SK-N-SH treated with all-trans-retinoic acid at 6 μM for 48 hours (cell line): ENCODE data around the gene BCORL1.

ENCODE experiments used
- ARNTL ChIP-seq: fragments of 450-650 bp; formaldehyde crosslinking; IDR thresholded peaks from 2 replicates; pipeline ENCODE4 v1.5.0; 2020; ENCODE audit warnings: low read depth, mild to moderate bottlenecking, moderate library complexity, borderline replicate concordance
- CSDC2 ChIP-seq: fragments of 250-450 bp; sonication (Bioruptor Pico); IDR thresholded peaks from 2 replicates; pipeline ENCODE4 v1.5.0; 2020; ENCODE audit warnings: mild to moderate bottlenecking, moderate library complexity
- CSRNP3 ChIP-seq: fragments of 250-450 bp; sonication (Bioruptor Pico); IDR thresholded peaks from 2 replicates; pipeline ENCODE4 v1.5.1; 2021; ENCODE audit warnings: mild to moderate bottlenecking, moderate library complexity
- ESRRG ChIP-seq: fragments of 250-450 bp; sonication (Bioruptor Pico); IDR thresholded peaks from 2 replicates; pipeline ENCODE4 v1.6.1; 2021; ENCODE audit warnings: mild to moderate bottlenecking
- GLIS3 ChIP-seq: fragments of 250-450 bp; sonication (Bioruptor Pico); IDR thresholded peaks from 2 replicates; pipeline ENCODE4 v1.5.0; 2020; ENCODE audit warnings: mild to moderate bottlenecking, moderate library complexity
- PATZ1 ChIP-seq: fragments of 250-450 bp; sonication (Bioruptor Pico); IDR thresholded peaks from 2 replicates; pipeline ENCODE4 v1.8.0; 2020; ENCODE audit warnings: mild to moderate bottlenecking, moderate library complexity, borderline replicate concordance
- POU6F1 ChIP-seq: fragments of 250-450 bp; sonication (Bioruptor Pico); IDR thresholded peaks from 2 replicates; pipeline ENCODE4 v1.8.0; 2021; ENCODE audit warnings: low read depth, mild to moderate bottlenecking, moderate library complexity, borderline replicate concordance
- PPARA ChIP-seq: fragments of 250-450 bp; sonication (Bioruptor Pico); IDR thresholded peaks from 2 replicates; pipeline ENCODE4 v1.5.0; 2020; ENCODE audit warnings: mild to moderate bottlenecking, borderline replicate concordance
- SNAI2 ChIP-seq: fragments of 250-450 bp; sonication (Bioruptor Pico); IDR thresholded peaks from 2 replicates; pipeline ENCODE4 v1.5.0; 2020; ENCODE audit warnings: mild to moderate bottlenecking, moderate library complexity
- TOX ChIP-seq: fragments of 250-450 bp; sonication (Bioruptor Pico); IDR thresholded peaks from 2 replicates; pipeline ENCODE4 v1.8.0; 2021; ENCODE audit warnings: mild to moderate bottlenecking, moderate library complexity, borderline replicate concordance
- TSHZ2 ChIP-seq: fragments of 250-450 bp; sonication (Bioruptor Pico); IDR thresholded peaks from 2 replicates; pipeline ENCODE4 v1.5.0; 2020; ENCODE audit warnings: mild to moderate bottlenecking, moderate library complexity
- ZC3H10 ChIP-seq: fragments of 250-450 bp; sonication (Bioruptor Pico); IDR thresholded peaks from 2 replicates; pipeline ENCODE4 v1.5.1; 2021; ENCODE audit warnings: mild to moderate bottlenecking, moderate library complexity
- ZFP3 ChIP-seq: fragments of 250-450 bp; sonication (Bioruptor Pico); IDR thresholded peaks from 2 replicates; pipeline ENCODE4 v1.5.0; 2020; ENCODE audit warnings: mild to moderate bottlenecking, moderate library complexity
- ZNF8 ChIP-seq: fragments of 450-650 bp; formaldehyde crosslinking; IDR thresholded peaks from 2 replicates; pipeline ENCODE4 v1.5.0; 2020; ENCODE audit warnings: mild to moderate bottlenecking, moderate library complexity

- TF ChIP-seq PATZ1 (CRISPR knock-in tag) (no peak), POU6F1 (CRISPR knock-in tag) (no peak), ESRRG (CRISPR knock-in tag) (no peak), PPARA (CRISPR knock-in tag) (no peak), TOX (CRISPR knock-in tag) (no peak), ZNF8 (CRISPR knock-in tag) (no peak), TSHZ2 (CRISPR knock-in tag) (no peak), GLIS3 (CRISPR knock-in tag) (no peak), SNAI2 (CRISPR knock-in tag) (no peak), ARNTL (CRISPR knock-in tag) (no peak), CSRNP3 (CRISPR knock-in tag) (no peak), CSDC2 (no peak), ZFP3 (CRISPR knock-in tag) (no peak), ZC3H10 (CRISPR knock-in tag) (no peak)
Measured at GRCh38 chrX:129953334-129953648, 29.1 kb upstream of the BCORL1 start.
